ENCODE measurements around the gene NDST1.
A peak's percentile ranks its signal among the peaks of the same experiment; 100 is the strongest.

NDST1 gene

DNA sequence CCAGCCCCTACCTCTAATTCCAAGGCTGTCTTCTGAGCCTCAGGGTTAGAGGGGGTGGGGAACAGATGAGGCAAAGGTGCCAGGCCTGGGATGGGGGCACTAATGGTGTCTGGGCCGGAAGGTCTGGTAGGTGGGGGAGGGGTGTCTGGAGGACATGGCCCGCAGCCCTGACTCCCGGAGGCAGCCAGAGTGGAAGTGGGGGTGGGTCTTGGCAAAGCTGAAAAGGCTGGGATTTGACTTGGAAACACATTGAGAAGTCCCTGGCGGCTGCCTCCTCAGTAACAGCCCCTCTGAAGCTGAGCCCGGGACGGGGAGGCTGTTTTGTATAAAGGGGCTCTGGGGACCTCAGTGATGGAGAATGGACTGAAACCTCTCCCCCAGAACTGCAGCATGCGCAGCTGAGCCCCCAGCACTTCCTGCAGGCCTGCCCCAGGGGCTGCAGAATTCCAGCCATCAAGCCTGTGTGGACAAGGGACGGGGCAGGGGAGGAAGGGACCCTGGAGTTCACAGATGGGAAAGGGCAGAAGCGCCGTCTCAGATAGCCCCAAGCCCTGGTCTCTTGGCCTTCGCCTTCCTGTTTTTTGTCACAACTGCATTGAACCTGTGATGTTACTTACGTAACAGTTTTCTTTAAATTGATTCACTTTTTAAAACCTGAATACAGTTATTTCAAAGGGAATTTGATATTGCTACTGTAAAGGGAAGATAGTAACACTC, 83.2 kb downstream of the NDST1 start:
- no peak overlapping the region for H3K4me3 ChIP-seq (ENCODE audit: low read depth, low read length)
- TF ChIP-seq, protein P1, sequence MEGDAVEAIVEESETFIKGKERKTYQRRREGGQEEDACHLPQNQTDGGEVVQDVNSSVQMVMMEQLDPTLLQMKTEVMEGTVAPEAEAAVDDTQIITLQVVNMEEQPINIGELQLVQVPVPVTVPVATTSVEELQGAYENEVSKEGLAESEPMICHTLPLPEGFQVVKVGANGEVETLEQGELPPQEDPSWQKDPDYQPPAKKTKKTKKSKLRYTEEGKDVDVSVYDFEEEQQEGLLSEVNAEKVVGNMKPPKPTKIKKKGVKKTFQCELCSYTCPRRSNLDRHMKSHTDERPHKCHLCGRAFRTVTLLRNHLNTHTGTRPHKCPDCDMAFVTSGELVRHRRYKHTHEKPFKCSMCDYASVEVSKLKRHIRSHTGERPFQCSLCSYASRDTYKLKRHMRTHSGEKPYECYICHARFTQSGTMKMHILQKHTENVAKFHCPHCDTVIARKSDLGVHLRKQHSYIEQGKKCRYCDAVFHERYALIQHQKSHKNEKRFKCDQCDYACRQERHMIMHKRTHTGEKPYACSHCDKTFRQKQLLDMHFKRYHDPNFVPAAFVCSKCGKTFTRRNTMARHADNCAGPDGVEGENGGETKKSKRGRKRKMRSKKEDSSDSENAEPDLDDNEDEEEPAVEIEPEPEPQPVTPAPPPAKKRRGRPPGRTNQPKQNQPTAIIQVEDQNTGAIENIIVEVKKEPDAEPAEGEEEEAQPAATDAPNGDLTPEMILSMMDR (conservative IDR thresholded peaks at IDR 0.05; ENCODE audit: low read depth, low read length), result no peak
- no peak for DNase-seq (ENCODE audit: low read depth)

DNA sequence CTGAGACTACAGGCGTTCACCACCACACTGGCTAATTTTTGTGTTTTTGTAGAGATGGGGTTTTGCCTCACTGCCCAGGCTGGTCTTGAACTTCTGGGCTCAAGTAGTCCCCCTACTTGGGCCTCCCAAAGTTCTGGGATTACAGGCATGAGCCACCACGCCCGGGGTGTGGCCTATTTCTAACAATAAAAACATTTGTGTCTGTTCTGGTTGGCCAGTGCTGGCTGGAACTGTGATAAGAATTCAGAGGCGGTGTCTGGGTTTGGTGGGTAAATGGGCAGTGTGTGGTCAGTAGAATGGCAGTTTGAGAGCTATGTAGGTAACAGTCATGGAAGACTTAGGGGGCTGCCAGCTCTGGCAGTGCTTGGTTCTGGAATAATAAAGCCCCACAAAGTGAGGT, 85.7 kb downstream of the NDST1 start:
- DNase-seq (ENCODE audit: low read depth), result no peak
- no peak overlapping the region for H3K4me3 ChIP-seq (ENCODE audit: low read depth, low read length)
- TF ChIP-seq, protein P1 (conservative IDR thresholded peaks at IDR 0.05; ENCODE audit: low read depth, low read length), result no peak

DNA sequence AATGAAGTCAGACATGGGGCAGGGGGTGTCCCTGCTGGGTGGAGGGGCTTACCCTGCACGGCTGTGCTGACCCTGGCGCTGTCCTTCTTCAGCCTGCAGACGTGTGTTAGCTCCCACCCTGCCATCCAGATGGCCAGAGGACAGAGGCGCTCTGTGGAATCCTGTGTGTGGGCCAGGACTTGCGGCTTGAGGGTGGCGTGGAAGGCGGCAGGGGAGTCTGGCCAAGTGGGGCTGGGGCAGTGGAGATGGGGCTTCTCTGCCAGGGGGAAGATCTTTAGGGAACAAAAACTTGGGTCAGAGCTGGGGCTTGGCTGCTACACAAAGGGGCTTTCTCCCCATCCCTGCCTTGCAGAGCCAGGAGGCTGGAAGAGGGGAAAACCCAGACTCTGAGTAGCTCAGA, 86.1 kb downstream of the NDST1 start:
- no peak overlapping the region for H3K4me3 ChIP-seq (ENCODE audit: low read depth, low read length)
- TF ChIP-seq, protein P1 (conservative IDR thresholded peaks at IDR 0.05; ENCODE audit: low read depth, low read length), result no peak
- no peak for DNase-seq (ENCODE audit: low read depth)

DNA sequence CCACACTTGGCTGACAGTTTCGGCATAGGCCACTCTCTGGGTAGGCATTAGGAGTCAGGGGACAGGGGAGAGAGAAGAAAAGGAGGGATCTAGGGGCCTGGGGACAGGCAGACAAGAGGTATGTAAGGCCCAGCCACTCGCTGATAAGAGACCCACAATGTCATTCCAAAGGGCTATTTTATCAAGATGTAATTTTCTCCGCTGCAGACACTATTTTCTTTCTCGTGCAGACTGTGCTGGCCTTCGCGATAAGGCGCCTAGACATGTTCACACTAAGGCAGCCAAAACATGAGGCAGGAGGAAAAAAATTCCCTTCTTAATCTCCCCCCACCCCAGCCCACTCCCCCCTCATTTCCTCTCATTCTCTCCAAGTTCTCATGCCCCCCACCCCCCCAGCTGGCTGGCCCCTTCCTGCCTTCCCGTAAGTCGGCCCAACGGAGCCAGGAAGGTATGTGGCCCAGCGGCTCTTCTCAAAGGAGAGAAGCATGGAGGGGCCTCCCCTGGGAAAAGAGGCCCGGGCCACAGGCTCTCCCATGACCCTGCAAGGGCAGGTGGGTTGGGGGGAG, 87.6 kb downstream of the NDST1 start:
- peak; percentile 54 for DNase-seq (ENCODE audit: low read depth)
- TF ChIP-seq, protein P1 (conservative IDR thresholded peaks at IDR 0.05; ENCODE audit: low read depth, low read length), result no peak

DNA sequence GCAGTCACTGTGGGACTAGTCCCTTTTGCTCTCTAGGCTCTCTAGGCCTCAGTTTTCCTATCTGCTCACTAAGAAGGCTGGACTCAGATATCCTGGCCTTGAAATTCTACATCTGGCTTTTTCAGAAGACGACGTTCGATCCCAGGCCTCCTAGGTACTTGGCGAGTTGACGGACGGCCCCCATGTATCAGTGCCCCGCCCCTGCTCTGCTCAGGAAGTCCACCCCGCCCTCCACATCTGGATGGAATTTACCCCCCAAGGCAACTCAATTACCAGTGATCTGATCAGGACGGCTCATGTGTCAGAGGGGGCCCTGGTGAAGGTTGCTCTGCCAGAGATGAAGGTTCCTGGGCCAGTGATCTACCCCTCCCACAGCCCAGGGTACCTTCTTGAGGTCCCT, 88.4 kb downstream of the NDST1 start:
- TF ChIP-seq, protein P1 (conservative IDR thresholded peaks at IDR 0.05; ENCODE audit: low read depth, low read length), result no peak
- no peak overlapping the region for H3K4me3 ChIP-seq (ENCODE audit: low read depth, low read length)
- DNase-seq (ENCODE audit: low read depth), result no peak

More for the DNA sequence above, 87.6 kb downstream of the NDST1 start:
- no peak overlapping the region for H3K4me3 ChIP-seq (ENCODE audit: low read depth, low read length)

DNA sequence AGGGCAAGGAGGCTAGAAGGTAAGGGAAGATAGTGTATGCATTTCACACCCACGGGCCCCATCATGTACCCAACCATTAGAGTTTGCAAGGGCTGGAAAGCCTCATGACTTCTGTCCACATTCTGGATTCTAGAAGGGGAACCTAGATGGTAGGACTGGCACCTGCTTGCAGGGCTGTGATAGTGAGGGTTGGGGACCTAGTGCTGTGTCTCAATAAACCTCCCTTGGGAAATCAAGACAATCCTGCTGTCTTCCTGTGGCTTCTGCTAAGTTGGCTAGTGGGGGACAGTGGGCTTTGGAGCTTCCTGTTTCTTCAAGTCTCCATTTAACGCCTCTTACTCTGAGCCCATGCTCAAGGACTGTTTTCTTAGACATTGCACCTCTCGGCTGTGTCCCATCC, 88.9 kb downstream of the NDST1 start:
- H3K4me3 ChIP-seq (ENCODE audit: low read depth, low read length), result no peak overlapping the region
- TF ChIP-seq, protein P1 (conservative IDR thresholded peaks at IDR 0.05; ENCODE audit: low read depth, low read length), result no peak
- no peak for DNase-seq (ENCODE audit: low read depth)

DNA sequence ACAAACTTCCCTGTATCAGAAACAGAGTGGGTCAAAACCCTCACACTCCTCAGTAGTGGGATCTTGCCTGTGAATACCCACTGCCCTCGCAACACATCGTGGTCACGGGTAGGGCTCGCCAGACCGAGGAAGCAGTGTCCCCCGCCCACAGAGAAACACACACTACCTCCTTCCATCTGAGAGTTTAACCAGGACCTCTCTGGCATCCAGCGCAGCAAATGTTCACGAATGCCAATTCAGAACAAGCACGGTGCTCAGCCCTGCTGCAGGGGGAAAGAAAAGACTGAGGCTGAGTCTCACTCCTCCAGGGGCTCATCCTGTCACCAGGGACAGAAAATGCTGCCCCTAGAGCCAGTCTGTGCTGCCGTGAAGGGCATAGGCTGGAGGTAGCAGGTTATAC, 90.1 kb downstream of the NDST1 start:
- TF ChIP-seq, protein P1 (conservative IDR thresholded peaks at IDR 0.05; ENCODE audit: low read depth, low read length), result no peak
- DNase-seq (ENCODE audit: low read depth), result no peak
- no peak overlapping the region for H3K4me3 ChIP-seq (ENCODE audit: low read depth, low read length)

Measured in choroid plexus epithelial cell (primary cell).